Midbrain (tissue), 1 donor: ENCODE measurements around the gene SNAPC4.
A peak's percentile ranks its signal among the peaks of the same experiment; 100 is the strongest.
"Not testable (repeated sequence)": the region's sequence is repeated elsewhere in the genome, so short reads cannot be mapped to it uniquely, and the experiment has no call there.

Experiments
- DNase-seq: peaks from one replicate; lab custom pipeline; 2025; lab: John Stamatoyannopoulos, UW

Gene SNAPC4

GRCh38 chr9:136410500-136411287 lies 10.7 kb upstream of the SNAPC4 start, which contains the start of the genes ENTR1 and PMPCA:
Gene ENTR1, minus strand, starts transcription at chr9:136410614. Its CDS starts 217 bp downstream, at chr9:136410397.
Gene PMPCA, plus strand, starts transcription at chr9:136410658. Its CDS starts 11 bp downstream, at chr9:136410669.
- DNase-seq, result peak; percentile 93

- DNase-seq, result no peak
Measured at GRCh38 chr9:136409557-136410455, 9.8 kb upstream of the SNAPC4 start.

DNA sequence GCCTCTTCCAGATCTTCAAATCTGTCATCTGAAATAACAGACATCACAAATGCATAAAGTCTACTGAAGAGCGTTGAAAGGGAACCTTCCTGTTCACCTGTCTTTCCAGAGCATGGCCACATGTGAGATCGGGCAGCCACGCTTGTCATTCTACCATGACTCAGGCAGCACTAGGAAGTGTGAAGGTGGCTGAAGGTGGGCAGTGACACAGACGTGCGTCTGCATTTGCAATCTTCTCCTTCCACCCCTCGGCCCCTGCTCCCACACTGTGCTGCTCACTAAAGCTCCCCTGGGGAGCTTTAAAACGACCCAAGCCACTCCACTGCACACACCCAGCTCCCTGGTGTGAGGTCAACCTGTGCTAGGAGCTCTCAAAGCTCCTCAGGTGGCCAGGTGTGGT lies 7.9 kb upstream of the SNAPC4 start:
- no peak for DNase-seq

DNA sequence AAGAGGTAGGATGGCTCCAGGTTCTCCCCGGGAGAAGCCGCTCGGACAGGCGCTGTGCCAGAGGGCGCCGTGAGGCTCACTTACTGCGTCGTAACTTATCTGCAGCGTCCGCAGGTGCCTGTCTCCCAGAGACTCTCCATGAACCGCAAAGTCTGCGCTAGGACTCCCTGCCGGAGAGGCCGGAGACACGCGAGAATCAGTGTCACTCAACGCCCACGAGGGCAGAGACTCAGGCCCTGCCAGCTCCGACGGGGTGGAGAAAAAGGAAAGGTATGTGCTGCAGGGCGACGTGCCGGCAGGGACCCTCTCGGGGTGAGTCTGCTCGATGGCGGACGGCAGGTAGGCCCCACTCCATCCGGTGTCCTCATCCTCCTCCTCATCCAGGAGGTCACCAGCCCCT lies 7.1 kb upstream of the SNAPC4 start:
- not testable (repeated sequence) for DNase-seq

DNA sequence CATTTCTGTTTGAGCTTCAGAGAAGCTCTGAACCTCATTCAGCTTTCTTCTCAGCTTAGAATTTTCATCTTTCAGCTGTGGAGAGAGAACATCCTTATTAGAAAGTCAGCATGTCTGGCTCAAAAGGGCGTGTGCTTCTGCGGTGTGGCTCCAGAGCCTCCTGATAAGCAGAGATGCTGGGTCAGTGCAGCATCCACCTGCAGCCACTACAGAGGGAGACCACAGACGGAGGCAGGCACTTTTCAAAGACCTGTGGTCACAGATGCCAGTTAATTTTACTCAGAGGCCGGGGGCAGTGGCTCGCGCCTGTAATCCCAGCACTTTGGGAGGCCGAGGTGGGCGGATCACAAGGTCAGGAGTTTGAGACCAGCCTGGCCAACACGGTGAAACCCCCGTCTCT lies 5.9 kb upstream of the SNAPC4 start:
- DNase-seq, result not testable (repeated sequence)

DNA sequence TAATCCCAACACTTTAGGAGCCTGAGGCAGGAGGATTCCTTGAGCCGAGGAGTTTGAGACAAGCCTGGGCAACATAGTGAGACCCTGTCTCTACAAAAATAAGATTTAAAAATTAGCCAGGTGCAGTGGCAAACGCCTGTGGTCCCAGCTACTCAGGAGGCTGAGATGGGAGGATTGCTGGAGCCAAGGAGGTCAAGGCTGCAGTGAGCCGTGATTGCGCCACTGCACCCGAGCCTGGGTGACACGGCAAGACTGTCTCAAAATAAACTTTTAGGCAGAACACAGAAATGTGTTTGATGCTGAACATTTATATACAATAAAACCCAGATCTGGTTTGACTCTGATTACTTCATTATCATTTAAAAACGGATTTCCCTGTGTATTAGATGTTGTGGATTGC lies 5.5 kb upstream of the SNAPC4 start:
- DNase-seq, result no peak

- DNase-seq, result no peak
Measured at GRCh38 chr9:136404801-136405136, 4.8 kb upstream of the SNAPC4 start.

DNA sequence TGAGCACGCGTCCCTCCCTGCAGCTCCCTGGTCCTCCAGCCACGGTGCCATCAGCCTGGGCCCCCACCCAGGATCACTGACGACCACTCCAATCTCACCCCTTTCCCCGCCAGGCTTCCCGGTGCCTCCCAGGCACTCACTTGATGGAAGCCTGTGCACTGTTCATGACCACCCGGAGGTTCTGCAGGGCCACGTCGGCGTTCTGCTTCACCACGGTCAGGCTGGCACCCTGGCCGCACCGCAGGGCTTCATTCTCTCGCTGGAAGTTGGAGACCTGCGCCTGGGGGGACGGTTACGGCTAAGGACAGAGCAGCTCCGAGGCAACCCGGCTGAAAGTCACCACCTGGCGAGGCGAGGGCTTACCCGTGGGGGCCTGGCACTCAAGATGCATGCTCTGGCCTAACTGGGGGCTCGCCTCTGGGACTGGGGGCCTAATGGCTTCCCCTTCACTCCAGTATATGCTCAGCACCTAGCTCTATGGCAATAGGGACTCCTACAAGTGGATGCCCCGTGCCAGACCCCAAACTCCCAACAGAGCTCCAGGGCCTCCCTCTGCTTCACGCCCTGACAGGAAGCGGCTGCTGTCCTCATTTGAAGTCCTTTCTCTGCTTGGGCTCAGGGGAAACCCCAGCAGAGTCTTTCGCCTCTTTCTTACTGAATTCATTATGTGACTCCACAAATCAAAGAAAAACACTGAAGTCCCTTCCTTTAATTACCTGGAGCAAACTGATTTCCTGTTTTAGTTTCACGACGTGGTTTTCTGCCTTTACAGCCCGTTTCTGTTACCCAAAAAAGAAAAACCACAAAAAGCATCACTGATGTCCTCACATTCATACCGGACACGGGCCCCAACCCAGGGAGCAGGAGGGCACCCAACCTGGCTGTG lies 4.2 kb upstream of the SNAPC4 start:
- DNase-seq, result no peak

DNA sequence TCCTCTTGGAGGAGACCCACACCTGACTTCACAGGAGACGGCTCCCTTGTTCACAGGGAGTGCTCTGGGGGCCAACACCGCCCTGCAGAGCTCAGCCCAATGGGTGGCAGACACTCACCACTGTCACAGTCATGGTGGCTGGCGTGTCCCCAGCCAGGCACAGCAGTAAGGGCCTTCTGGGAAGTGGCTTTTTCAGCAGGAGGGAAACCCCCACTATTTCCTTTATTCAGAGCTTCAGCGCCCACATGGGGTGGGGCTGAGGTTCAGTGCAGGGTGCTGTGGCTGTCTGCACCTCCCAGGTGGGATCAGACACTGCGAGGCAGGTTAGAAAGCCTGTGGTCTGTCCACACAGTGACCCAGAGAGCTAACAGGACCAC lies 3.6 kb upstream of the SNAPC4 start:
- no peak for DNase-seq

DNA sequence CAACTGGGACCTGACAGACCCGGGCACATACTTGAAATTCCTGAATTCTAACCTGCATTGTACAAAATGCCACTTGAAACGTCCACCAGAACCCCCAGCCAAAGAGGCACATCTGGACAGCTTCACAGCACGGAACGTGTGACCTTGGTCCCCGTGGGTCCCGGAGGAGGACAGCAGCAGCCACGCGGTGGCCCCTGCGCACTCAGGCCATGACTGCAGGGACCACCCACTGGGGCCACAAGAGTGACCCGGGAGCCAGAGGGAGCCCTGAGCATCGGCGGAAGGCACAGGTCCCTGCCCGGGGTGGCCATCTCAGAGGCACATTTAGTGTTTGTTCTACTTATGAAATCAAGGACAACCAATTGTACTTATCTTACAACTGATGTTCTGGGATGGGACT lies 2.1 kb upstream of the SNAPC4 start:
- DNase-seq, result no peak

GRCh38 chr9:136401173-136401922 lies 1.4 kb upstream of the SNAPC4 start:
- no peak for DNase-seq

DNA sequence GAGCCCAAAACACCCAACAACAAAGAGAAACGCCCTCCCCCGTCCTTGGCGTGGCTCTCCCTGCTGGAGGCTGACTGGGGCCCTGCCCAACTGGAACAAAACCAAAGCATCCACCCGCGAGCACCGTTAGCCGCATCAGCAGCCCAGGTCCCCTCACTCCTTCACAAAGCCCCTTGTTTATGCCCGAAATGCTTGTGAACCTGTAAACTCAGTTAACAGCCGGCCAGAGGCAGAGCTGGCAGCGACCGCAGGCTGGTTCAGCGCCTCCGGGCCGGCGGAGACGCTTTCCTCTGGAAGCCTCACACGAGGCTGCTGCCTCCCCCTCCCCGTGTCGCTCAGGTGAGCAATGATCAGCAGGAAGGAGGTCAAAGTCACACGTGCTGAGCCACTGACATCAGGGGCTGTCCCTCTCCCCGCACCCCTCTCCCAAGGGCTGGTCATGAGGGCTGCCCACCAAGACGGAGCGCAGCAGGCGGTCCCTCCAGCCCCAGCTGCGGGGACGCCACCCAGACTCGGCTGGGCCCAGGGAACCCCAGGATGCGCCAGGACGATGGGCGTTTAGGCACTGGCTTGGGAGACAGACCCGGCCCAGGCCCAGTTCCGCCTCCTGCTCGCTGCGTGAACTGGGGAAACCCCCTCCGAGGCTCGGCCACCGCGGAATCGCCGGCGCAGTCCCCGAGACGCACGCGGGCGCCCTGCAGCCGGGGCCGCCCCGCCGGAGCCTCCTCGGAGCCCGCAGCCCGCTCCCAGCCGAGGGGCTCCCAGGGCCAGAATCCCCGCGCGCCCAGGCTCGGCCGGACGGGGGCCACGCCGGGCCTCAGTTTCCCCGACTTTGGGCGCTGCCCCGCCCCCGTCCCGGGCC lies 563 bp downstream of the SNAPC4 start:
- no peak for DNase-seq

DNA sequence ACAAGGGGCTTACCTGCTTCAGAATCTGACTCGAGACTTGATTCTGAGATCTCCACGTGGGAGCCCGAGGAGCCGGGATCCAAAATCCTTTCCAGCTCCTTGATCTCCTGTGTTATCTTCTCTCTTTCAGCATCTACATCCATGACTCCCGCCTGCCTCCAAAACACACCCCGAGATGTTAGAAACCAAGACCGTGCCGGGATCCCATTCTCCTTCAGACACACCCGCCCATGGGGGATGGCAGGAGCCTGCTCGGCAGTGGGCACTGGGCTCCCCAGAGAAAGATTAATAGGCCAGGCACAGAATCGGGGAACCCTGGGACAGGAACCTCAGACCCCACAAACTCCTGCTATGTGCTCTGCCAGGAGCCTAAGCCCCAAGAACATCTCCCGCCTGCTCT lies 1.7 kb downstream of the SNAPC4 start:
- DNase-seq, result no peak

GRCh38 chr9:136397643-136398042 lies 2.3 kb downstream of the SNAPC4 start:
- DNase-seq, result no peak

DNA sequence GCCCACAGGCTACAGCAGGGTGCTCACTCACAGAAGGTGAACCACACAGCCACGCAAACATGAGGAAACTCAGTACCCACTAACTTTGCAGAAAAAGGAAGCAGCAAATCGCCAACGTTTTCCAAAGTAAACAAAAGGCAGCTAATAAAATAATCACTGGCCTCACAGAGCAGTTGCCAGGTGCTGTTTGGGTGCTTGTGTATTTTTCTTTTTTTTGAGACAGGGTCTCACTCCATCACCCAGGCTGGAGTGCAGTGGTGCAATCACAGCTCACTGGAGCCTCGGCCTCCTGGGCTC lies 3.8 kb downstream of the SNAPC4 start:
- DNase-seq, result no peak

DNA sequence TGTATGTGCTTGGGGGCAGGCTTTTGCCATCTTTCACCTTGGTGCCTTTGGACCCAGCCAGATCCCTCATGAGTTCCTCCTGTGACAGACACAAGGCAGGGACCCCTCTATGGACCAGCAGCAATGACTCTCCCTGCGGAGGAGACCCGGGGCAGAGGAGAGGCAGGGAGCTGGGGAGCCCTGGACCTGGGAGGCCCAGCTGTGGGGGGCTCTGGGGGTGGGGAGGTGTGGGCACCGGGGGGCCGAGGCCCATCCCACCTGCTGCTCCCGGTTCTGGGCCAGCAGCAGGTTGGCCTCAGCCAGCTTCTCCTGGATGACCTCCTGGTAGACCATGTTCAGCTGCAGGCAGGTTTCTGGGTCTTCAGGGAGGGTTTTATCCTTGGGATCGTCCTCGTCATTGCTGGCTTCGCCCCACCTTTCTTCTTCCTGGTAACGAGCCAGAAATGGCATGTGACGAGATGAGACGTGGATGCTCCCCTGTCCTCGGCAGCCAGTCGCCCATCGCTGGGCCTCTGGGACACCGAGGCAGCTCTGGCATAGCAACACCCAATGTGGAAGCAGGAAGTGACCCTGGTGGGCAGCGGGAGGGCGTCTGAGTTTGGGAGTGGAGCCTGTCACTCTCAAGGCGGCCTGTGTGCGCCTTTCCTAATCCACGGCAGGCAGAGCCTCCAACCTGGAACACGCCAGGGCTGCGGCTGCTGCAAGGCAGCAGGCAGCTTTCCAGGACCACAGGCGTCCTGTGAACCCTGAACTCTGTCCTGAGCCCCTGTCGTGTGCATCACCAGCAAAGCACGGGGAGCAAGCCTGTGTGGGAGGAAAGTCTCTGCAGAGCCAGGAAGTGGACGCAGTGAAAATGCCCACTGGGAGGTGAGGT lies 4.4 kb downstream of the SNAPC4 start:
- DNase-seq, result no peak

DNA sequence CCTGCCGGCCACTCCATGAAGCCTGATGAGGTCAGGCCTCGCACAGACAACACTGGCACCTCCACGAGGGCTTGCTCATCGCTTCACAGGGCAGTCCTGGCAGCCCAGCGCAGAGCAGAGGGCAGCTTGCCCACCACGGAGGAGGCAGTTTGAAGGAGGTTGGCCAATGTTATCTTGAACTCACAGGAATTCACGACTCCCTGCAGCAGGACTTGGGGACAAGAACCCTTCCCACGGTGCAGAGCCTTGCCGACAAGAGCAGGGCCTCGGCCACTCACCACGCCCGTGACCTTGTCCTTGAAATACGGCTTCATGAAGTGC lies 5.0 kb downstream of the SNAPC4 start:
- DNase-seq, result no peak

DNA sequence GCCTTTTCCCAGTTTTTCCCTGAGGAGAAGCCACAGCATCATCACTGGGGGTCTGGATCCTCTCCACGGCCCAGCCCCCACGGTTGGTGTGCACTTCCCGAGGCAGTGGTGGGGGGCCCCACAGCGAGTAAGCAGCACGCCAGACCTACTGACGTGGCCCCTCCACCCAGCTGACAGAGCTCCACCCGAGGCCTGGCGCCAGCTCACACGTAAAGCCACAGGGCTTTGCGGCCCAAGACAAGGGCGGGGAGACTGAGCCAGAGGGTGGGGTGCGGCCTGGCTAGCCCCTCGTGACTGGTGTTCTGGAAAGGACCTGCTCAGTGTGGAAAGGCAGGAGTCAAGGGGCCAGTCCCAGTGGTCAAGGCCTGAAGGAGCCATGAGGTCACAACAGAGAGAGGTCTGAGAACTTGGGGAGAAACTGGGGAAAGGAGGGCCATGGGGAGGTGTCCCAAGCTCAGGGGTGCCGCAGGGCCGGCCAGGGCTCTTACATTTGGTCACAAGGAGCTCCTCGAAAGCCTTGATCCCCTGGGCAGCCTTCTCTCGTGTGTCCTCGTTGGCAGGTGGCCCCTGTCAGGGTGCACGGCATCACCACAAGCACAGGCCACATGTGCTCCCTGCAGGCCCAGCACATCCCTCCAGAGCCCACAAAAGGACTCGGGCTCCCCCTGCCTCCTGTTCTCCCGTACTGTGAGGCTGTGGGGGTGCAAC lies 5.5 kb downstream of the SNAPC4 start:
- no peak for DNase-seq

- no peak for DNase-seq
Measured at GRCh38 chr9:136393531-136393930, 6.4 kb downstream of the SNAPC4 start.
